Kidney (tissue), 14 donors: ENCODE measurements around the gene REC8. TPM values are rescaled to one million over a fixed set of nuclear protein-coding genes. Genes with fewer than 3 reads are reported as not detected.

Experiments
- DNase-seq, 5 donors: peaks; one replicate each; pipeline ENCODE4 v3.0.0-alpha.2; 2013 to 2020
- FAIRE-seq: peaks from 2 replicates; lab custom pipeline; 2012; peaks lifted over from hg19 to GRCh38; lab: Jason Lieb, UNC
- H3K27ac ChIP-seq, 2 donors: one replicate each; pipeline ENCODE4 v1.7.0; 2013; ENCODE audit warnings: low read depth in 2 of 2, low read length in 2 of 2, inconsistent platforms in 1 of 2
- H3K27me3 ChIP-seq: one replicate; pipeline ENCODE4 v1.7.1; 2013; ENCODE audit warnings: low read length, inconsistent platforms; ENCODE audit not compliant: control insufficient read depth, insufficient read depth
- H3K36me3 ChIP-seq, 3 donors: one replicate each; pipeline versions ENCODE4 v1.7.0 to v1.7.1; 2013; ENCODE audit warnings: low read length in 3 of 3, control low read depth in 1 of 3, inconsistent platforms in 1 of 3; ENCODE audit not compliant: insufficient read depth in 3 of 3, control insufficient read depth in 2 of 3
- H3K4me1 ChIP-seq, 3 donors: one replicate each; pipeline versions ENCODE4 v1.7.0 to v1.7.1; 2013; ENCODE audit warnings: low read length in 3 of 3, inconsistent platforms in 1 of 3, low read depth in 1 of 3; ENCODE audit not compliant: control insufficient read depth in 2 of 3, insufficient read depth in 2 of 3
- H3K4me3 ChIP-seq, 3 donors: one replicate each; pipeline versions ENCODE4 v1.7.0 to v1.8.1; 2013; ENCODE audit warnings: low read length in 3 of 3, control low read depth in 1 of 3, inconsistent platforms in 1 of 3
- H3K9ac ChIP-seq, 3 donors: one replicate each; pipeline versions ENCODE4 v1.7.0 to v1.7.1; 2013; ENCODE audit warnings: low read length in 3 of 3, control low read depth in 1 of 3, inconsistent platforms in 1 of 3
- H3K9me3 ChIP-seq, 3 donors: one replicate each; pipeline versions ENCODE4 v1.7.0 to v1.7.1; 2013; ENCODE audit warnings: low read length in 3 of 3, control low read depth in 1 of 3, inconsistent platforms in 1 of 3; ENCODE audit not compliant: control insufficient read depth in 2 of 3, insufficient read depth in 1 of 3
- intact Hi-C: fragments of 100-400 bp; cut with DNase I; formaldehyde crosslinking; loops from one replicate; pipeline ENCODE4 v1.11.1; 2022
- polyA plus RNA-seq: library from polyadenylated mRNA; stranded (reverse); fragments of 350-450 nt; fragmentation: Illumina TruSeq; extraction: RNeasy Lipid Tissue Mini Kit (QIAGEN cat#74804); gene quantifications from one replicate; pipeline ENCODE4 v1.2.3, GENCODE V29; 2014; ENCODE audit warnings: low read depth, low replicate concordance; ENCODE audit not compliant: insufficient read depth
- total RNA-seq: library from RNA; stranded (reverse); fragmentation: NEBNext Ultra II Directional; extraction: Animal tissue kit (Norgen Biotek cat#: 25700); gene quantifications from one replicate; pipeline ENCODE4 v1.2.1, GENCODE V29; 2021
- TF ChIP-seq, protein P1 (sequence below): IDR thresholded peaks from 3 replicates; pipeline ENCODE4 v1.5.1; 2012; ENCODE audit warnings: mild to moderate bottlenecking, moderate library complexity, borderline replicate concordance; ENCODE audit not compliant: insufficient read depth; ENCODE audit errors: extremely low read depth
- donor health status: control.
- donor health status: control.
- donor health status: control.
- donor health status: control.
- donor health status: control.
- donor health status: DM: yes; HTN: yes; CAD: no.
- donor health status: Normal renal cell carcinoma (clear cell type).

The REC8 gene
- total and polyA plus RNA-seq, 2 donors from 2014 or later, result 39.9 to 51.4 TPM

DNA sequence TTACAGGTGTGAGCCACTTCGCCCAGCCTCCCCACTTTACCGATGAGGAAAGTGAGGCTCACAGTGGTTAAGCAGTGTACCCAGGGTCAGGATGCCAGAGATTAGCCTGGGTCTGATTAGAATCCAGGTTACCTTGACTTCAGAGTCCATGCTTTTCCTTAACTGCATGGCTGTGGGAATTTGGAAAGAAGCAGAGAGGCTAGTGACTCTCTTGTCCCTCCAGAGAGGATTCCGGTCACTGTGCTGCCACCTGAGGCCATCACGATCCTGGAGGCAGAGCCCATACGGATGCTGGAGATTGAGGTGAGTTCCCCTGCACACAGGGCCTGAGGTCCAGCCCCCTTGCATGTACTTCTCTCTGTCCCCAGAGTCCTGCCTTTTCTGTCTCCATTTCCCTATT lies 4.7 kb downstream of the REC8 start:
- peaks cover 0 to 20% (median 15%) of the 10 kb centered on the region in 3 donors for H3K4me1 ChIP-seq
- TF ChIP-seq, protein P1, sequence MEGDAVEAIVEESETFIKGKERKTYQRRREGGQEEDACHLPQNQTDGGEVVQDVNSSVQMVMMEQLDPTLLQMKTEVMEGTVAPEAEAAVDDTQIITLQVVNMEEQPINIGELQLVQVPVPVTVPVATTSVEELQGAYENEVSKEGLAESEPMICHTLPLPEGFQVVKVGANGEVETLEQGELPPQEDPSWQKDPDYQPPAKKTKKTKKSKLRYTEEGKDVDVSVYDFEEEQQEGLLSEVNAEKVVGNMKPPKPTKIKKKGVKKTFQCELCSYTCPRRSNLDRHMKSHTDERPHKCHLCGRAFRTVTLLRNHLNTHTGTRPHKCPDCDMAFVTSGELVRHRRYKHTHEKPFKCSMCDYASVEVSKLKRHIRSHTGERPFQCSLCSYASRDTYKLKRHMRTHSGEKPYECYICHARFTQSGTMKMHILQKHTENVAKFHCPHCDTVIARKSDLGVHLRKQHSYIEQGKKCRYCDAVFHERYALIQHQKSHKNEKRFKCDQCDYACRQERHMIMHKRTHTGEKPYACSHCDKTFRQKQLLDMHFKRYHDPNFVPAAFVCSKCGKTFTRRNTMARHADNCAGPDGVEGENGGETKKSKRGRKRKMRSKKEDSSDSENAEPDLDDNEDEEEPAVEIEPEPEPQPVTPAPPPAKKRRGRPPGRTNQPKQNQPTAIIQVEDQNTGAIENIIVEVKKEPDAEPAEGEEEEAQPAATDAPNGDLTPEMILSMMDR, result no peak
- intact Hi-C loops, result no loop called here

DNA sequence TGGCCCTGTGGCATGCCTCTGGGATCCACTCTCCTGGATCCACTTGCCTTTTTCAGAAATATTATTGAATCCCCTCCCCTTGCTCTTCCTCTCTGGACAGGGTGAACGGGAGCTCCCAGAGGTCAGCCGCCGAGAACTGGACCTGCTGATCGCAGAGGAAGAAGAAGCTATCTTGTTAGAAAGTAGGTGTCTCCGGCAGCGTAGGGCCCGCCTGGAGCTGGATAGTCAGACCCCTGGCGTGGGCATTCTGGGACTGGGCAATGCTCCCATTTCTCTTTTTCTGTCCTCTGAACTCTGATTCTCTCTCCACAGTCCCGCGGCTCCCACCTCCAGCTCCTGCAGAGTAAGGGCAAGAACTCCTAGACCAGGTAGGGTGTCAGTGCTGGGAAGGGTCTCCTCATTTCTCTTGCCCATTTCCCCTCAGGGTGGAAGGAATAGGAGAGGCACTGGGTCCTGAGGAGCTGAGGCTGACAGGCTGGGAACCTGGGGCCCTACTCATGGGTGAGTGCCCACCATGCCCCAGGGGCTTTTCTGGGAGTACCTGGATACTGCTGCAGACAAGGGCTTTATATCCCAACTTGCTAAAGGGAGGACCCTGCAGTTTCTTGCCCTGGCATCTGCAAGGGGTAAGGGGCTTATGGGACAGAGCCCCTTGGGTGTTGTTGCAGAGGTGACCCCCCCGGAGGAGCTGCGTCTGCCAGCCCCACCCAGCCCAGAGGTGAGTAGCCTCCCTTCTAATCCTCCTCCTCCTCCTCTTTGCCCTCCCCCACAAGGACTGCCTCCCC lies 5.4 kb downstream of the REC8 start:
- no peak overlapping the region for H3K4me3 ChIP-seq
- no peaks in the 10 kb centered on the region for H3K9me3 ChIP-seq
- peak in 1 of 5 donors; percentile 60 for DNase-seq
- no peak for FAIRE-seq
- peaks cover 0 to 18% (median 15%) of the 10 kb centered on the region in 3 donors for H3K4me1 ChIP-seq
- no peak overlapping the region for H3K27ac ChIP-seq
- H3K27me3 ChIP-seq, result no peaks in the 10 kb centered on the region
- H3K36me3 ChIP-seq, result peaks cover 0 to 9% (median 6%) of the 10 kb centered on the region in 3 donors
- intact Hi-C loops, result no loop called here
- TF ChIP-seq, protein P1, result no peak
- H3K9ac ChIP-seq, result no peak overlapping the region

More for the DNA sequence above, 4.7 kb downstream of the REC8 start:
- Histone ChIP-seq H3K9me3 (no peaks in the 10 kb centered on the region), H3K9ac (no peak overlapping the region), H3K27ac (no peak overlapping the region), H3K4me3 (no peak overlapping the region), H3K36me3 (peaks cover 0 to 9% (median 6%) of the 10 kb centered on the region in 3 donors), H3K27me3 (no peaks in the 10 kb centered on the region)
- FAIRE-seq (no peak), DNase-seq (peak in 1 of 5 donors; percentile 11)

DNA sequence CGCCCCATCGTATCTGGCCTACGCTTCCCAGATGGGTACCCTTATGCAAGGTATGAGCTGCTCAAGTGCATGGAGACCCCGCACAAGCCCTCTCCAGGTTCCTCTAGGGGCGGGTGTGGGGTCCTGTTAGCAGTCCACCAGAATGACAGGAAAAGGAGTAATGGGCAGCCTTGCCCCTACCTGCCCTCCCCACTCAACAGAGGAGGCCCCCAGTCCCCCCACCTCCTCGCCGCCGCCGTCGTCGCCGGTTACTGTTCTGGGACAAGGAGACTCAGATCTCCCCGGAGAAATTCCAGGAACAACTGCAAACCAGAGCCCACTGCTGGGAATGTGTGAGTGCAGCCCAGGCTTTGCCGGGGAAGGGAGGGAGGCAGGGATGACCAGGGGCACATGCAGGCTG lies 6.0 kb downstream of the REC8 start:
- FAIRE-seq (no peak), DNase-seq (no peak)
- TF ChIP-seq, protein P1, result no peak
- H3K36me3 ChIP-seq, result peaks cover 0 to 14% (median 10%) of the 10 kb centered on the region in 3 donors
- no peak overlapping the region for H3K4me3 ChIP-seq
- H3K9me3 ChIP-seq, result no peaks in the 10 kb centered on the region
- no peak overlapping the region for H3K27ac ChIP-seq
- H3K9ac ChIP-seq, result no peak overlapping the region
- intact Hi-C loops, result no loop called here
- H3K27me3 ChIP-seq, result no peaks in the 10 kb centered on the region
- peaks cover 0 to 18% (median 15%) of the 10 kb centered on the region in 3 donors for H3K4me1 ChIP-seq
